Measurements from ENCODE around the gene MAML3.
A peak's percentile ranks its signal among the peaks of the same experiment; 100 is the strongest.

Gene MAML3

GRCh38 chr4:140070366-140070765 lies 83.6 kb downstream of the MAML3 start:
- Histone ChIP-seq H4K20me1 (ENCODE audit: control insufficient read depth, insufficient read depth, low read depth, low read length) (no peaks in the 10 kb centered on the region), H3K4me2 (ENCODE audit: low read length) (0 out of 2 replicates have a peak overlapping the region, but pooled peaks have one; percentile 6), H3F3A (ENCODE audit: control insufficient read depth, insufficient read depth) (no peaks in the 10 kb centered on the region), H3K27ac (ENCODE audit: low read depth, low read length) (no peak overlapping the region), H3K4me1 (ENCODE audit: control insufficient read depth, low read length) (peaks cover 21% of the 10 kb centered on the region), H3K36me3 (ENCODE audit: control insufficient read depth, low read length) (no peaks in the 10 kb centered on the region), H3K79me2 (ENCODE audit: control insufficient read depth, low read length) (peaks cover 3% of the 10 kb centered on the region; the same call in 1 of the 2 replicates), H3K4me3 (ENCODE audit: low read length) (no peak overlapping the region), H3K9me2 (replicated peaks; ENCODE audit: control insufficient read depth, low read length) (no peaks in the 10 kb centered on the region), H3K9me3 (ENCODE audit: control insufficient read depth, insufficient read depth, low read length) (no peaks in the 10 kb centered on the region), H3K27me3 (ENCODE audit: control insufficient read depth, low read length) (no peaks in the 10 kb centered on the region)
- TF ChIP-seq CTCF (IDR thresholded peaks at IDR 0.05; ENCODE audit: low read depth, low read length, poor library complexity, severe bottlenecking) = no peak
- TF ChIP-seq EZH2phosphoT487 (IDR thresholded peaks at IDR 0.05; ENCODE audit: borderline replicate concordance, low read length) = no peak

- no peak overlapping the region for H3K4me2 ChIP-seq (ENCODE audit: low read length)
- H3K27ac ChIP-seq (ENCODE audit: low read depth, low read length) = no peak overlapping the region
- H3K36me3 ChIP-seq (ENCODE audit: control insufficient read depth, low read length) = no peaks in the 10 kb centered on the region
- H3K9me2 ChIP-seq (replicated peaks; ENCODE audit: control insufficient read depth, low read length) = no peaks in the 10 kb centered on the region
- TF ChIP-seq CTCF (IDR thresholded peaks at IDR 0.05; ENCODE audit: low read depth, low read length, poor library complexity, severe bottlenecking) (no peak), EZH2phosphoT487 (IDR thresholded peaks at IDR 0.05; ENCODE audit: borderline replicate concordance, low read length) (no peak)
- H3K4me3 ChIP-seq (ENCODE audit: low read length) = no peak overlapping the region
- no peaks in the 10 kb centered on the region for H3F3A ChIP-seq (ENCODE audit: control insufficient read depth, insufficient read depth)
- H3K9me3 ChIP-seq (ENCODE audit: control insufficient read depth, insufficient read depth, low read length) = no peaks in the 10 kb centered on the region
- peaks cover 3% of the 10 kb centered on the region; the same call in 1 of the 2 replicates for H3K79me2 ChIP-seq (ENCODE audit: control insufficient read depth, low read length)
- H4K20me1 ChIP-seq (ENCODE audit: control insufficient read depth, insufficient read depth, low read depth, low read length) = no peaks in the 10 kb centered on the region
- H3K27me3 ChIP-seq (ENCODE audit: control insufficient read depth, low read length) = no peaks in the 10 kb centered on the region
- H3K4me1 ChIP-seq (ENCODE audit: control insufficient read depth, low read length) = peaks cover 21% of the 10 kb centered on the region
Observed at GRCh38 chr4:140069066-140069465, 84.9 kb downstream of the MAML3 start.

GRCh38 chr4:140068271-140068670 lies 85.7 kb downstream of the MAML3 start:
- H3K79me2 ChIP-seq (ENCODE audit: control insufficient read depth, low read length) = peaks cover 3% of the 10 kb centered on the region; the same call in 1 of the 2 replicates
- no peak overlapping the region for H3K4me2 ChIP-seq (ENCODE audit: low read length)
- H3K27ac ChIP-seq (ENCODE audit: low read depth, low read length) = no peak overlapping the region

More at GRCh38 chr4:140068271-140068670, 85.7 kb downstream of the MAML3 start:
- no peaks in the 10 kb centered on the region for H4K20me1 ChIP-seq (ENCODE audit: control insufficient read depth, insufficient read depth, low read depth, low read length)
- no peaks in the 10 kb centered on the region for H3K27me3 ChIP-seq (ENCODE audit: control insufficient read depth, low read length)
- H3K4me3 ChIP-seq (ENCODE audit: low read length) = no peak overlapping the region
- no peaks in the 10 kb centered on the region for H3F3A ChIP-seq (ENCODE audit: control insufficient read depth, insufficient read depth)
- H3K36me3 ChIP-seq (ENCODE audit: control insufficient read depth, low read length) = no peaks in the 10 kb centered on the region
- no peaks in the 10 kb centered on the region for H3K9me2 ChIP-seq (replicated peaks; ENCODE audit: control insufficient read depth, low read length)
- TF ChIP-seq EZH2phosphoT487 (IDR thresholded peaks at IDR 0.05; ENCODE audit: borderline replicate concordance, low read length) (no peak), CTCF (IDR thresholded peaks at IDR 0.05; ENCODE audit: low read depth, low read length, poor library complexity, severe bottlenecking) (no peak)
- no peaks in the 10 kb centered on the region for H3K9me3 ChIP-seq (ENCODE audit: control insufficient read depth, insufficient read depth, low read length)
- H3K4me1 ChIP-seq (ENCODE audit: control insufficient read depth, low read length) = peaks cover 21% of the 10 kb centered on the region

Data from DOHH2 (cell line).